Neural cell (in vitro differentiated cells): Measurements from ENCODE around the gene ARL4C.

Source experiments
- CTCF ChIP-seq: fragments of 450-650 bp; IDR thresholded peaks from 2 replicates; pipeline ENCODE4 v1.5.1; 2014; ENCODE audit warnings: antibody characterized with exemption, mild to moderate bottlenecking, moderate library complexity; ENCODE audit not compliant: poor library complexity, severe bottlenecking
- EP300 ChIP-seq: fragments of 450-650 bp; conservative IDR thresholded peaks from 2 replicates; pipeline ENCODE4 v1.6.1; 2014; ENCODE audit warnings: antibody characterized with exemption, mild to moderate bottlenecking, moderate library complexity; ENCODE audit not compliant: poor library complexity, severe bottlenecking
- EZH2 ChIP-seq: fragments of 200-600, 300-800 bp; shearing (Covaris generic), sonication (generic); IDR thresholded peaks from 2 replicates; pipeline ENCODE4 v1.6.1; 2014; ENCODE audit warnings: antibody characterized with exemption, low read length, borderline replicate concordance, mild to moderate bottlenecking; ENCODE audit not compliant: insufficient read depth, poor library complexity, severe bottlenecking
- POLR2AphosphoS5 ChIP-seq: IDR thresholded peaks from 2 replicates; pipeline ENCODE4 v1.6.1; 2012
- REST ChIP-seq: IDR thresholded peaks from 2 replicates; pipeline ENCODE4 v1.6.1; 2012; ENCODE audit warnings: borderline replicate concordance
- SMC3 ChIP-seq: fragments of 450-650 bp; conservative IDR thresholded peaks from 2 replicates; pipeline ENCODE4 v1.6.1; 2014; ENCODE audit warnings: antibody characterized with exemption, mild to moderate bottlenecking, moderate library complexity; ENCODE audit not compliant: poor library complexity

- TF ChIP-seq CTCF = no peak
- TF ChIP-seq EZH2 = no peak
- no peak for TF ChIP-seq REST
- TF ChIP-seq POLR2AphosphoS5 = no peak
- no peak for TF ChIP-seq SMC3
- no peak for TF ChIP-seq EP300
Measured at GRCh38 chr2:234542742-234543141, 45.9 kb upstream of the ARL4C start.
